ENCODE results near the gene INO80.

Gene INO80

GRCh38 chr15:41128174-41128902, 12.3 kb upstream of the INO80 start:
- DNase-seq (ENCODE audit: low read depth), result no peak
- H3K4me3 ChIP-seq (ENCODE audit: low read depth, low read length), result no peak overlapping the region
- TF ChIP-seq CTCF (IDR thresholded peaks at IDR 0.05; ENCODE audit: insufficient read depth, low read depth, low read length, missing control alignments), result no peak

DNA sequence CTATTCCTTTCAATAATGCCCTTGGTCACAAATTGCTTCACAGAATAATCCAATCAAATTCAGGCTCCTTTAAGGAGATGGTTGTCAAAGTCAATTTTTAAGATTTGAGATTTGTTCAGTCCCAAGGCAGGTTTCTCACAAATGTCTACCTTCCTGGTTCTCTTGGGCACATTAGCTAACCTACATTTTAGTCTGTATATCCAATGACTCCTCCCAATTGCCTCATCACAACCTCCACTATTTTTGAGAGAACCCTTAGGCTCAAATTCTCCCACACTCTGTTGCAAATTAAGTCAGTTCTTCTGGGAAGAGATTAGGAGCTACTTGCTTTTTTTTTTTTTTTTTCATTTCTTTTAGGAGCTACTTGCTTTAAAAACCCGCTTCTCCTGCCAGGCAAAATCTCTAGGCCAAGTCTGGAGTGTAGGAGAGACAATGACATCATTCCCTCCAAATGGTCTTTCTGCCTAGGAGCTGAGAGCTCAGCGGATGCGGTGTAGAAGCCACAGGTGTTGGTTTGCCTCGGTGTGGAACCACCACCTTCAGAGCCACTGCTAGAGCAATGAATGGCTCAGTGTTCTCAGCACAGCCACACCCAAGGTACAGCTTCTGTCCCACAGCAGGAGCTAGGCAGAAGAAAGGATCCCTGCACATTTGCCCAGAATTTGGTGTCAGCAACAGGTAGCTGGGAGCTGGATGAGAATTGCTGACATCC, 10.0 kb upstream of the INO80 start:
- no peak for DNase-seq (ENCODE audit: low read depth)
- no peak overlapping the region for H3K4me3 ChIP-seq (ENCODE audit: low read depth, low read length)
- no peak for TF ChIP-seq CTCF (IDR thresholded peaks at IDR 0.05; ENCODE audit: insufficient read depth, low read depth, low read length, missing control alignments)

DNA sequence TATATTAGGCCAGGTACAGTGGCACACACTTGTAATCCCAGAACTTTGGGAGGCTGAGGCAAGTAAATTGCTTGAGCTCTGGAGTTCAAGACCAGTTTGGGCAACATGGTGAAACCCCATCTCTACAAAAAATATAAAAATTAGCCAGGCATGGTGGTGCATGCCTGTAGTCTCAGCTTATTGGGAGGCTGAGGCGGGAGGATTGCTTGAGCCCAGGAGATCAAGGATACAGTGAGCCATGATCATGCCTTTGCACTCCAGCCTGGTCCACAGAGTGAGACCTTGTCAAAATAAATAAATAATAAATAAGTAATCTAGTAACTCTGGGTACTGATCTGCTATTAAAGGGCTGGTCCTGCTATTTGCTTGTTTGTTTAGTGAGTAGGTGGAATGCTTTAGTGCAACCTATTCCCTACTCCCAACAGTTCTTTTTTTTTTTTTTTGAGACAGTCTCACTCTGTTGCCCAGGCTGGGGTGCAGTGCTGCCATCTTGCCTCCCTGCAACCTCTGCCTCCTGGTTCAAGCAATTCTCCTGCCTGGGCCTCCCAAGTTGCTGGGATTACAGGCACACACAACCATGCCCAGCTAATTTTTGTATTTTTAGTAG, 9.1 kb upstream of the INO80 start:
- no peak for TF ChIP-seq CTCF (IDR thresholded peaks at IDR 0.05; ENCODE audit: insufficient read depth, low read depth, low read length, missing control alignments)
- H3K4me3 ChIP-seq (ENCODE audit: low read depth, low read length), result no peak overlapping the region
- no peak for DNase-seq (ENCODE audit: low read depth)

DNA sequence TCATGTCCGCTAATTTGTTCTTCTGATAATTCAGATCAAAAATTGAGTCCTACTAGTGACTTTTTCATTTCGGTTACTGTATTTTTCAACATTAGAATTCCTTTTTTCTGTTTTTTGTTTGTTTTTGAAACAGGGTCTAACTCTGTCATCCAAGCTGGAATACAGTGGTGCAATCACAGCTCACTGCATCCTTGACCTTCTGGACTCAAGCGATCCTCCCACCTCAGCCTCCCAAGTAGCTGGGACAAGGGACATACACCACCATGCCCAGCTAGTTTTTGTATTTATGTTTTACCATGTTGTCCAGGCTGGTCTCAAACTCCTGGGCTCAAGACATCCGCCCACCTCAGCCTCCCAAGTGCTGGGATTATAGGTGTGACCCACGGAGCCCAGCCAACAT, 8.0 kb upstream of the INO80 start:
- TF ChIP-seq CTCF (IDR thresholded peaks at IDR 0.05; ENCODE audit: insufficient read depth, low read depth, low read length, missing control alignments), result no peak

GRCh38 chr15:41122849-41123248, 6.8 kb upstream of the INO80 start:
- TF ChIP-seq CTCF (IDR thresholded peaks at IDR 0.05; ENCODE audit: insufficient read depth, low read depth, low read length, missing control alignments), result no peak
- no peak overlapping the region for H3K4me3 ChIP-seq (ENCODE audit: low read depth, low read length)
- no peak for DNase-seq (ENCODE audit: low read depth)

More for the DNA sequence above, 8.0 kb upstream of the INO80 start:
- no peak overlapping the region for H3K4me3 ChIP-seq (ENCODE audit: low read depth, low read length)
- DNase-seq (ENCODE audit: low read depth), result no peak

DNA sequence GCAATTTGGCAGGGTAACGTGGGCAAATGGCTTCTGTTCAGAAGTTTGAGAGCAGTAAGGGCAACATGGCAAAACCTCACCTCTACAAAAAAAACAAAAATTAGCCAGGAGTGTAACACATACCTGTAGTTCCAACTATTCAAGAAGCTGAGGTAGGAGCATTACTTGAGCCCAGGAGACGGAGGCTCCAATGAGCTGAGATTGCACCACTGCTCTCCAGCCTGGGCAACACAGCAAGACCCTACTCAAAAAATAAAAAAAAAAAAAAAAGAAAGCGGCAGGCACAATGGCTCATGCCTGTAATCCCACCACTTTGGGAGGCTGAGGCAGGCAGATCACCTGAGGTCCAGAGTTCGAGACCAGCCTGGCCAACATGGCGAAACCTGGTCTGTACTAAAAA, 5.9 kb upstream of the INO80 start:
- no peak for DNase-seq (ENCODE audit: low read depth)
- H3K4me3 ChIP-seq (ENCODE audit: low read depth, low read length), result no peak overlapping the region
- no peak for TF ChIP-seq CTCF (IDR thresholded peaks at IDR 0.05; ENCODE audit: insufficient read depth, low read depth, low read length, missing control alignments)
